Natural killer cell (primary cell): ENCODE results near the gene BTBD9. TPM values are rescaled to one million over a fixed set of nuclear protein-coding genes. Genes with fewer than 3 reads are reported as not detected.

ENCODE experiments used
- ATAC-seq, 3 donors: fragments of 150-1000 bp in 2 of 3; fragments of 200-7000 bp in 1 of 3; cut with Tn5 transposase; 1 replicate in 1 of 3; 2 replicates in 2 of 3; pipeline ENCODE4 v1.10.0; 2021; ENCODE audit warnings: mild to moderate bottlenecking in 2 of 3, moderate library complexity in 2 of 3
- DNase-seq, 2 donors: peaks; one replicate each; pipeline versions ENCODE4 v3.0.0 to v3.0.0-alpha.2; 2013 to 2021; ENCODE audit warnings: mixed read lengths in 1 of 2
- H3K27ac ChIP-seq: one replicate; pipeline ENCODE4 v1.5.1; 2013; ENCODE audit warnings: mild to moderate bottlenecking, low read length
- H3K27me3 ChIP-seq: one replicate; pipeline ENCODE4 v1.6.1; 2013; ENCODE audit warnings: low read length; ENCODE audit not compliant: control insufficient read depth, insufficient read depth
- H3K36me3 ChIP-seq: one replicate; pipeline ENCODE4 v1.6.1; 2013; ENCODE audit warnings: low read length; ENCODE audit not compliant: control insufficient read depth, insufficient read depth
- H3K4me1 ChIP-seq: one replicate; pipeline ENCODE4 v1.6.1; 2013; ENCODE audit warnings: low read length; ENCODE audit not compliant: control insufficient read depth, insufficient read depth
- H3K4me3 ChIP-seq: one replicate; pipeline ENCODE4 v1.5.1; 2013; ENCODE audit warnings: low read length
- H3K9me3 ChIP-seq: one replicate; pipeline ENCODE4 v1.6.1; 2013; ENCODE audit warnings: low read length; ENCODE audit not compliant: control insufficient read depth, insufficient read depth
- H3K27ac Mint-ChIP-seq, 2 donors: one replicate each; pipeline ENCODE4 v1.8.0; 2022; ENCODE audit warnings: mild to moderate bottlenecking in 2 of 2, mixed read lengths in 2 of 2, moderate library complexity in 1 of 2
- H3K27me3 Mint-ChIP-seq, 2 donors: one replicate each; pipeline ENCODE4 v1.8.0; 2022; ENCODE audit warnings: low read depth in 2 of 2, mixed read lengths in 2 of 2
- H3K36me3 Mint-ChIP-seq: one replicate; pipeline ENCODE4 v1.8.0; 2022; ENCODE audit warnings: mixed read lengths
- H3K4me1 Mint-ChIP-seq, 2 donors: one replicate each; pipeline ENCODE4 v1.8.0; 2022; ENCODE audit warnings: mixed read lengths in 2 of 2
- H3K4me3 Mint-ChIP-seq: one replicate; pipeline ENCODE4 v1.8.0; 2022; ENCODE audit warnings: mild to moderate bottlenecking, moderate library complexity, mixed read lengths
- H3K9me3 Mint-ChIP-seq, 2 donors: one replicate each; pipeline ENCODE4 v1.8.0; 2022; ENCODE audit warnings: mixed read lengths in 2 of 2
- WGBS: methylation state at CpG from one replicate; pipeline ENCODE4 v1.1.7; 2013; ENCODE audit warnings: missing lambda C conversion rate; ENCODE audit not compliant: insufficient coverage; 5-methylcytosine and 5-hydroxymethylcytosine counted together
- intact Hi-C: fragments of 100-400 bp; cut with micrococcal nuclease; formaldehyde crosslinking; loops from one replicate; pipeline ENCODE4 v1.14.2; 2022
- total RNA-seq, 4 donors: library from RNA; stranded (reverse); fragments of 120-200 nt in 1 of 4; gene quantifications; one replicate each; pipeline versions ENCODE4 v1.2.3 to v1.2.4, GENCODE V29; 2013 to 2022
- TF ChIP-seq, protein P1 (sequence below): fragments of 200-600 bp; IDR thresholded peaks from one replicate; pipeline ENCODE4 v1.8.0; 2022; ENCODE audit warnings: antibody characterized with exemption

The BTBD9 gene
- total RNA-seq, 3 donors from 2014 or later (not counting 1 experiment from before 2014, with no cell fraction given) = 51.6 to 70.3 (median 54.3) TPM

DNA sequence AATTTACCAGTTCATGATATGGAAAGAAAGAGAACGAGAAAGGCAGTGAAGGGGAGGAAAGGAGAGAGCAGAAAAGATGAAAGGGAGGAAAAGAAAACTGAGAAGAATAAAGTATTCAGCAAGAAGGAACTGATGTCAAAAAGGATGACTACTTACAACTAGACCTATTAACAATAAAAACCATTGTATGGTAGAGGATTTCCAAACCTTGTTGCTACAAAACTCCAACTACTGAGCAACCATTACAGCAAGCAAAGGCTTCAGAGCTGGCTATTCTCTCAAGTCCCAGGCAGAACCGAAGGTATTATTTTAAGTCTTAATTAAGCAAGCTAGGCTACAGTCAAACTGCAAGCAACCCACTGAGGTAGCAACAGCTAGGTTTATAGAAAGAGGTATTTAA, 142.2 kb downstream of the BTBD9 start:
- H3K27ac Mint-ChIP-seq = peak overlapping the region in 1 of 2 donors; percentile 10
- intact Hi-C loops = loop anchor here (10.0 kb wide), 1 partner anchor 473 kb away; no protein-coding TSS in a partner anchor
- H3K27me3 ChIP-seq = no peaks in the 10 kb centered on the region

DNA sequence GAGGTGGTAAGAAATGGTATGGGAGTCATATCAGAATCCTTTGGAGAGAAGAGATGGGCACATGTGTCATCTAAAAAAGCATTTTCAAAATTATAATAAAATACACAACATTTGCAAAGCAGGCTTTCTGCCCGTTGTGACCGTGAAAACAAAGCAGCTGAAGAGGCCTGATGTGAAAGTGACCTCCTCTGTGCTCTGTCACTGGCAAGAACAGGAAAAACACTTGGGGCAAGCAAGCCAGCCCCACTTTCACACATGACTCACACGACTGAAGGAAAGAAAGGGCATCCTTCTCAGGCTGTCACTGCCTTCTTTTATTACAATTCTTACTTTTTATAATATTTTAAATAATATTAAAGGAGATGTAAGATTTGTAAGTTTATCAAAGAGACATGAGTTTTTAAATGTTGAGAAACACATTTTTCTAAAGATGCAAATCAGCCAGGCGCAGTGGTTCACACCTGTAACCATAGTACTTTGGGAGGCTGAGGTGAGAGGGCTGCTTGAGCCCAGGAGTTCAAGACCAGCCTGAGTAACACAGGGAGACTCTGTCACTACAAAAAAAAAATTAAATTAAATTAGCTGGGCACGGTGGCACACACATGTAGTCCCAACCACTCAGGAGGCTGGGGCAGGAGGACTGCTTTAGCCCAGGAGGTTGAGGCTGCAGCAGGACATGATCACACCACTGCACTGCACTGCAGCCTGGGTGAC, 143.7 kb downstream of the BTBD9 start:
- intact Hi-C loops = loop anchor here (2.0 to 10.0 kb wide), 2 partner anchors 471 to 799 kb away; partner anchors contain the start of gene MDGA1
- H3K27ac Mint-ChIP-seq = peak overlapping the region; percentile 51 to 74
- H3K4me1 ChIP-seq = peaks cover 11% of the 10 kb centered on the region
- H3K9me3 Mint-ChIP-seq = no peaks in the 10 kb centered on the region
- H3K4me1 Mint-ChIP-seq = peaks cover 22 to 26% of the 10 kb centered on the region in 2 donors
- H3K4me3 Mint-ChIP-seq = peak overlapping the region; percentile 13
- DNase-seq (no peak), ATAC-seq (peak; percentile 61 to 89 (median 87))
- no peak overlapping the region for H3K4me3 ChIP-seq
- no peaks in the 10 kb centered on the region for H3K9me3 ChIP-seq
- H3K36me3 ChIP-seq = no peaks in the 10 kb centered on the region
- H3K27ac ChIP-seq = no peak overlapping the region
- H3K27me3 ChIP-seq = no peaks in the 10 kb centered on the region
- TF ChIP-seq, protein P1, sequence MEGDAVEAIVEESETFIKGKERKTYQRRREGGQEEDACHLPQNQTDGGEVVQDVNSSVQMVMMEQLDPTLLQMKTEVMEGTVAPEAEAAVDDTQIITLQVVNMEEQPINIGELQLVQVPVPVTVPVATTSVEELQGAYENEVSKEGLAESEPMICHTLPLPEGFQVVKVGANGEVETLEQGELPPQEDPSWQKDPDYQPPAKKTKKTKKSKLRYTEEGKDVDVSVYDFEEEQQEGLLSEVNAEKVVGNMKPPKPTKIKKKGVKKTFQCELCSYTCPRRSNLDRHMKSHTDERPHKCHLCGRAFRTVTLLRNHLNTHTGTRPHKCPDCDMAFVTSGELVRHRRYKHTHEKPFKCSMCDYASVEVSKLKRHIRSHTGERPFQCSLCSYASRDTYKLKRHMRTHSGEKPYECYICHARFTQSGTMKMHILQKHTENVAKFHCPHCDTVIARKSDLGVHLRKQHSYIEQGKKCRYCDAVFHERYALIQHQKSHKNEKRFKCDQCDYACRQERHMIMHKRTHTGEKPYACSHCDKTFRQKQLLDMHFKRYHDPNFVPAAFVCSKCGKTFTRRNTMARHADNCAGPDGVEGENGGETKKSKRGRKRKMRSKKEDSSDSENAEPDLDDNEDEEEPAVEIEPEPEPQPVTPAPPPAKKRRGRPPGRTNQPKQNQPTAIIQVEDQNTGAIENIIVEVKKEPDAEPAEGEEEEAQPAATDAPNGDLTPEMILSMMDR = no peak
- 46% methylated on average over 4 of the region's 5 CpGs for WGBS
- H3K27me3 Mint-ChIP-seq = no peaks in the 10 kb centered on the region
- H3K36me3 Mint-ChIP-seq = no peaks in the 10 kb centered on the region

More for the DNA sequence above, 142.2 kb downstream of the BTBD9 start:
- Histone ChIP-seq H3K4me1 (peaks cover 11% of the 10 kb centered on the region), H3K9me3 (no peaks in the 10 kb centered on the region), H3K27ac (no peak overlapping the region), H3K36me3 (no peaks in the 10 kb centered on the region), H3K4me3 (no peak overlapping the region)
- Mint-ChIP-seq H3K9me3 (no peaks in the 10 kb centered on the region), H3K4me3 (no peak overlapping the region), H3K27me3 (no peaks in the 10 kb centered on the region), H3K36me3 (no peaks in the 10 kb centered on the region), H3K4me1 (peaks cover 22 to 26% of the 10 kb centered on the region in 2 donors)
- DNase-seq (no peak), ATAC-seq (no peak)
- WGBS = 90% methylated on average over 2 of the region's 2 CpGs
- TF ChIP-seq, protein P1 = no peak

GRCh38 chr6:38495518-38495917, 144.2 kb downstream of the BTBD9 start:
- DNase-seq (no peak), ATAC-seq (no peak)
- Histone ChIP-seq H3K9me3 (no peaks in the 10 kb centered on the region), H3K27ac (no peak overlapping the region), H3K27me3 (no peaks in the 10 kb centered on the region), H3K36me3 (no peaks in the 10 kb centered on the region), H3K4me3 (no peak overlapping the region), H3K4me1 (peaks cover 11% of the 10 kb centered on the region)
- WGBS = 100% methylated on average over 1 of the region's 5 CpGs
- peak overlapping the region; percentile 13 for H3K4me3 Mint-ChIP-seq
- H3K4me1 Mint-ChIP-seq = peaks cover 22 to 26% of the 10 kb centered on the region in 2 donors
- H3K36me3 Mint-ChIP-seq = no peaks in the 10 kb centered on the region
- no peaks in the 10 kb centered on the region for H3K27me3 Mint-ChIP-seq
- intact Hi-C loops = loop anchor here (2.0 to 10.0 kb wide), 2 partner anchors 471 to 799 kb away; partner anchors contain the start of gene MDGA1
- TF ChIP-seq, protein P1 = no peak
- H3K9me3 Mint-ChIP-seq = no peaks in the 10 kb centered on the region
- H3K27ac Mint-ChIP-seq = peak overlapping the region in 1 of 2 donors; percentile 51
